Hematopoietic multipotent progenitor cell (in vitro differentiated cells): ENCODE data around the gene EPB41L5. TPM values are rescaled to one million over a fixed set of nuclear protein-coding genes. Genes with fewer than 3 reads are reported as not detected.
"Not testable (repeated sequence)": the region's sequence is repeated elsewhere in the genome, so short reads cannot be mapped to it uniquely, and the experiment has no call there.

Experiments
- DNase-seq, 3 donors: peaks; one replicate each; pipeline ENCODE4 v3.0.0-alpha.2; 2011 to 2015; ENCODE audit warnings: low read depth in 2 of 3, low spot score in 2 of 3
- total RNA-seq: library from RNA; depleted of rRNA; stranded (reverse); fragments of >200 nt; gene quantifications from one replicate; pipeline ENCODE4 v1.2.3, GENCODE V29; 2012

Gene EPB41L5
- 2.2 TPM for total RNA-seq

DNA sequence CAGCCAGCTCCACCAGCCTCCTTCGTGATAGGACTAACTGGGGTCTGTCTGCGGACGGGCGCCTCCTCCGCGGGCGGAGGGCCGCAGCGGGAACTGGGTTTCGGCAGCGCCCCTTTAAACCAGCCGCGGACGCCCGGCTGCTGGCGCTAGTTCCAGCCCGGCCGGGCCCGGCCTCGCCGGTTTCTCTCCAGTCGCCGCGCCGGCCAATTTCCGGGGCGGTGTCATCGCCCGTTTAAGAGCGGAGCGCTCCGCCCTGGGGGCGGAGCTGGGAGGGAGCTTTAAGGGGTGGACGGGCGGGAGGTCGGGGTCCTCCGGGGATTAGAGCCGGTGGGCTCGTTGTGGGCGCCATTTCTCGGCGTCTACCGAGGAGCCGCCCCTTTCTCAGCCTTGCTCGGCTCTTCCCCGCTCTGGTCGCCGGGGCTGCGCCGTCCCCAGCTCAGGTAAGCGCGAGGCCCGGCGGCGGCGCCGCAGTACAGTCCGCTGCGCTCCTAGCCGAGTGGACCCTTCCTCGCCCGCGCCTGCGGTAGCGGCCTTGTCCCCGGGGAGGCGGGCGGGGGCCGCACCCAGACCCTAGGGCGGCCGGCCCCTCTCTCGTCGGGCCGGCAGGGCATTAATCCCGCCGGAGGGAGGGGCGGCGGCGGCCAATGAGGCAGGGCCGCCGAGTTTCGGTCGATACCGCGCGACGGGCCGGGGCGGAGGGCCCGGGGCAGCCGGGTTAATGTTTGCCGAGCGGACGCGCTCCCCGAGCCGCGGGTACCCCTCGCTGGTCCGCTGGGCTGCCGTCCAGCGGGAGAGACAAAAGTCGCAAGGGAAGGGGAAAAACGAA lies at the start of gene EPB41L5:
TSS of gene EPB41L5 (plus strand) at position 307 of the 826 bp plus-strand sequence. CDS start 6,008 bp downstream, outside the sequence.
- peak; percentile 51 to 83 (median 79) for DNase-seq

DNA sequence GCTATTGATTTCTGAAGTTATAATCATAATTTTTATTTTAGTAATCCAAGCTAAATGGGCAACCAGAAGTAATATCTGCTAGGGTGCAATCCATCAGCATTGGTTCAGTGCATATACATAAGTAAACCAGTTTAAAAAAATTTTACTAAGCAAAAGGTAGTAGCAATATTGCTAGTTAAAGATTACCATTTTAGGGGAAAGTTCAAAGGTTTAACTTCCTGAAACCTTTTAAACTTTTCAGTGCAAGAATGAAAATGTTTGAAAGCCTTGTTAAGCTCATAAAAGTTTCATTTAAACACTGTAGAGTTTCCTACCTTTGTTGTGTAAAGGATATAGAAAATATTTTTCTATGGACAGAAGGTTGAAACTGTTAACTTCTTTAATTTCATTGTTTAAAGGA lies 31.0 kb upstream of the EPB41L5 start:
- no peak for DNase-seq

DNA sequence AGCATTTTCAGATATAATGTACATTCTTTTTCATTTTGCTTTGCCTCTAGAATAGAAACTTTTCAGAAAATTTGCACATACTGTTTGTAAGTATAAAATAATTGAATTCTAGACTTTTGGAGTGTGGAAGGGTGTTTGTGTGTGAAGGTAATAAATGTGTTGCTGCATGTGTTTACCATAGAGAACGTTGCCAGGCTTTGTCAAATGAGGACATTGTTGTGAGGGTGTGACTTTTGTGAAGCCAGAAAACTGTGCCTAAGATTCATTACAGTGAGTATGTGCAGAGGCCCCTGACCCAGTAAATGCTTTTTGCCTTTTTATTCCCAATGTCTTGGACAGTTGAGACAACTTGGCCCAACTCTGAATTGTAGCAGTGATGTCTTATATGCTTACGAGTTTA lies 30.4 kb upstream of the EPB41L5 start:
- DNase-seq = no peak

DNA sequence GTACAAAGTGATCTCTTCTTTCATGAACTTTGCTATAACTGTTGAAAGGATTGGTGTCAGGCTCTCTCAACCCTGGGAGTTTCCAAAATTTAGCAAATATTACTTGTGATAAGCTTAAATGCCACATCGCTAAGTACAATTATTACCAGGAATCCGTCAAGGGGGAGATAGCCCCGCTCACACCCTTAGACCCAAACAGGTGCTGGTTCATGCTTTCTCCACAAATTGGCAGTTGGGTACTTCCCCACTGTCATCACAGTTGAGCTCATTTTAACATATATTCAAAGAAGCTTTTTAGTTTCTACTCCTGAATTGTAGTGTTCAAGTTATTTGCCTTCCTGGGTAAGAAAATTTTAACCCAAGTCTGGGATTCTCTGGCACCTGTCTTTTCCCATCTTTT lies 29.8 kb upstream of the EPB41L5 start:
- DNase-seq = no peak

DNA sequence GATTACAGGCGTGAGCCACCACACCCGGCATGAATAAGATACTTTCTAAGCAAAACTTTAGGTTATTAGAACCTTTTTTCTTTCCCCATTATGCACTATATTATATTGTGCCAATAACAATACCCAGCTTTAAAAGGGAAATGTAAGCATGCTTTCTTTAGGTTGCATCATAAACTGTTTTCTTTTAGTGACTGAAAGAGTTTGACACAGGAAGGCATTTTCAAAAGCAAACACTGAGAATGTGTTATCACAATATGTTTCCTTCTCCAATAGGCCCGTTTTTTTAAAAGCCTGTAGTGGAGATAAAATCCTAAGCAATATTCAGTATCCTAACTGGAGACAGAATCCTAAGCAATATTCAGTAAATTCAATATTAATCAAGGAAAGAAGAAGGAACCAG lies 16.7 kb upstream of the EPB41L5 start:
- no peak for DNase-seq

DNA sequence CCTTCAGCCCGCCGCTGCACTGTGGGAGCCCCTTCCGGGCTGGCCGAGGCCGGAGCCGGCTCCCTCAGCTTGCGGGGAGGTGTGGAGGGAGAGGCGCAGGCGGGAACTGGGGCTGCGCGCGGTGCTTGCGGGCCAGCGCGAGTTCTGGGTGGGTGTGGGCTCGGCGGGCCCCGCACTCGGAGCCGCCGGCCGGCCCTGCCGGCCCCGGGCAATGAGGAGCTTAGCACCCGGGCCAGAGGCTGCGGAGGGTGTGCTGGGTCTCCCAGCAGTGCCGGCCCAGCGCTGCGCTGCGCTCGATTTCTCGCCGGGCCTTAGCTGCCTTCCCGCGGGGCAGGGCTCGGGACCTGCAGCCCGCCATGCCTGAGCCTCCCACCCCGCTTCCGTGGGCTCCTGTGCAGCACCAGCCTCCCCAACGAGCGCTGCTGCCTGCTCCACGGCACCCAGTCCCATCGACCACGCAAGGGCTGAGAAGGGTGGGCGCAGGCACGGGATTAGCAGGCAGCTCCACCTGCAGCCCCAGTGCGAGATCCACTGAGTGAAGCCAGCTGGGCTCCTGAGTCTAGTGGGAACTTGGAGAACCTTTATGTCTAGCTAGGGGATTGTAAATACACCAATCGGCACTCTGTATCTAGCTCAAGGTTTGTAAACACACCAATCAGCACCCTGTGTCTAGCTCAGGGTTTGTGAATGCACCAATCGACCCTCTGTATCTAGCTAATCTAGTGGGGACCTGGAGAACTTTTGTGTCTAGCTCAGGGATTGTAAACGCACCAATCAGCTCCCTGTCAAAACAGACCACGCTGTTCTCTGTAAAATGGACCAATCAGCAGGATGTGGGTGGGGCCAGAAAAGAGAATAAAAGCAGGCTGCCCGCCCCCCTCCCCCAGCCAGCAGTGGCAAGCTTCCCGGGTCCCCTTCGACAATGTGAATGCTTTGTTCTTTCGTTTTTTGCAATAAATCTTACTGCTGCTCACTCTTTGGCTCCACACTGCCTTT lies 15.7 kb upstream of the EPB41L5 start:
- not testable (repeated sequence) for DNase-seq

DNA sequence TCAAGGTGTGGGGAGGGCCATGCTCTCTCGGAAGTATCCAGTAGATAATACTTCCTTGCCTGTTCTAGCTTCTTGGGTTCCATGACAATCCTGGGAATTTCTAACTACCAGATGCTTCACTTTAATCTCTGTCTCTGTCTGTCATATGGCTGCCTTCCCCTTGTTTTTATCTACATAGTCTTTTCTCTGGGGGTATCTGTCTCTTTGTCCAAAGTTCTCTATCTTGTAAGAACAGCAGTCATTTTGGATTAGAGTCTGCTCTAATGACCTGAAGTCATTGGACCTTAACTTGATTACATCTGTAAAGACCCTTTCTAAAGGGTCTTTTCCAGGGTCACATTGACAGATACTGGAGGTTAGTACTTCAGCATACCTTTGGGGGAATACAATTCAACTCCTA lies 11.4 kb upstream of the EPB41L5 start:
- DNase-seq = no peak

DNA sequence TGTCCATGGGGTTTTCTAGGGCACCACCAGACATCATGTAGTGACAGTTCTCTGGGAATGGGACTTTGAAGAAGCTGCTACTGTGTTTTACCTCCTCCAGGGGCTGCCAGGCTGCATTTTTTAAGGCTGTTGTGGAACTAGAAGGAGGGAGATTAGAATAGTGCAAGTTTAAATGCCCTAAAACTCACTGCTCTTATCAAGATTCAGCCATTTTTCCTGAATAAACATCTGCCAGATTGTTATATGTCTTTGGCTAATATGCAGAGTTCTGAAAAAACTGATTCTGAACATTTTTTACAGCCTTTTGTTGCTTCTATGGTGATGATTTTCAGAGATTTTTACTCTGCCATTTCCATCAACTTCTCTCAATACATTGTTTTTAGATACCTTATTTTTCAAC lies 8.6 kb upstream of the EPB41L5 start:
- DNase-seq = no peak

DNA sequence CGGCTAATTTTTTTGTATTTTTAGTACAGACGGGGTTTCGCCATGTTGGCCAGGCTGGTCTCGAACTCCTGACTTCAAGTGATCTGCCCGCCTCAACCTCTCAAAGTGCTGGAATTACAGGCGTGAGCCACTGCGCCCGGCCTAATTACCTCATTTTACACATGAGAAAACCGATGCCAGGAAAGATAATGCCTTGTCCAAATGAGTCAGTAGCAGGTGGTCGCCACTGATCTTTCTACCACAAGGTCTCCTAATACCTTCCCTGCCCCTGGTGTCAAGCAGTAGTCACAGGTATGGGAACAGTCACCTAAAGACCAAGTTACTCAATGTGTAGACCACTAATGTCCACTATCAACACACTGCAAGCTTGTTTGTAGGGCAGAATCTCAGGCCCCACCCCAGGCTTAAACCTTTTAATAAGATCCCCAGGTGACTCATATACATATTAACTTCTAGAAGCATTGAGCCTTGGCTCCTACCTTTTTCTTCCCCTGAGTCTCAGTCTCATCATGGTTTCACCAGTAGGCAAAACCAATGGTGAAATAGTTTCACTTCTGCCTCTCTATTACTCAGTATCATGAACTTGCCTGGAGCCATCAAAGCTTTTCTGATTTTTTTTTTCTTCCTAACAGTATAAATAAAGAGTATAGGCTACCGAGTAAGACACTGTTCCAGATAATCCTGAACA lies 6.9 kb upstream of the EPB41L5 start:
- DNase-seq = no peak

DNA sequence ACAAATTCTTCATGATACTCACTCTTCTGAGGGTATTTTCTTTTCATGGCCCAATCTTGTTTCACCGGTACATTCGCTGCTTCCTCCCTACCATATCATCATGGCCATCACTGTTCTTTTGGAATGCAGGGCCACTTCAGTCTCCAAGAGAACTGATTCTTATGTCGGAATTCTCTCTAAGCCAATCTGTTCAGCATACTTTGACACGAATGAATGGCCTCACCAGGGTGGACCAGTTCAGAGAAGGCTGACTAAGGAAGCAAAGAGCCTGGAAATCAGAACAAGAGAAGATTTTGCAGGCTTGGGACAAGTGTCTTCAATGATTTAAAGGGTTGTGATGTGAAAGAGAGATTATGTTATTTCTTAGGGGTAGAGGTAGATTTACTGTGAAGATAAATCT lies 5.0 kb upstream of the EPB41L5 start:
- no peak for DNase-seq

DNA sequence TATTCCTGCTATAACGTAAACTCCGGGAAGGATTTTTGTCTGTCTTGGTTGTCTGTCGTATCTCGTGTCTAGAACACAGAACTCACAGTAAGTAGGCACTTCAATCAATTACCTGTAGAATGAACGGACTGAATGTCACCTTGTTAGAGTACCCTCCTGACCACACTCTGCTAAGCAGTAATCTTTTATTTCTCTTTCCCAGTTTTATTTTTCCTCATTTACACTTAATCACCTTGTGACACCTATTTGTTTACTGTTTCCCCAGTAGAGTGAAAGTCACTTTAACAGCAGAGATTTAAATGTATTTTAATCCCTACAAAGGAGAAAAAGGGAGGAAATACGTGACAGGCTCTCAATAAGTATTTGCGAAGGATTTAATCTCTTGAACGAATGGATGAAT lies 514 bp upstream of the EPB41L5 start:
- DNase-seq = no peak

DNA sequence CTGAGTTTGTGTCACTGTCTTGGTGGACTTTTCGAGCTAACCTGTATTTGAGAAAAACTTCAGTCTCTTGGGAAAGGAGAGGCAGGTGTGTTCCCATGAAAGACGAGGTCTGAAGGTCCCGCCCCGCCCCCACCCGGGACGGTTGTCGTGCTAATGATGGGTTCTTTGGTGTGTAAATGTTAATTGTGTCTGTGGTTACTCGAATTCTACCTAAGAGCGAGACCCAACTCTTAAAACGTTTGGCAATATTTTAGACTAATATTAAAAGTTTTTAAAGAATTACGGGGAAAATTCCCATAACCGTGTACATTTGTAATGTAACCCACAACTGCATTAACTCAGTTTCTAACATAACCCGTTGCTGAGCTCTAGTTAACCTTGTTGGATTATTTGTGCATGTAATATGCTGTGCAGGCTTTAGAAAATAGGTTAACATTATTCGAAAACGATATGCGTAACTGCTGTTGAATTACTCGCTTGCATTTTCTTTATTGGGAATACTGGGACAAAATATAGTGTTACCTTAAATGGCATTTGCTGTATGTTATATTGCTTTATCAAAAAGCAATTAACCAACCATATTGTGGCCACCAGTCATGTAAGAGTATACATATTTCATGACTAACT lies 833 bp downstream of the EPB41L5 start:
- DNase-seq = no peak

DNA sequence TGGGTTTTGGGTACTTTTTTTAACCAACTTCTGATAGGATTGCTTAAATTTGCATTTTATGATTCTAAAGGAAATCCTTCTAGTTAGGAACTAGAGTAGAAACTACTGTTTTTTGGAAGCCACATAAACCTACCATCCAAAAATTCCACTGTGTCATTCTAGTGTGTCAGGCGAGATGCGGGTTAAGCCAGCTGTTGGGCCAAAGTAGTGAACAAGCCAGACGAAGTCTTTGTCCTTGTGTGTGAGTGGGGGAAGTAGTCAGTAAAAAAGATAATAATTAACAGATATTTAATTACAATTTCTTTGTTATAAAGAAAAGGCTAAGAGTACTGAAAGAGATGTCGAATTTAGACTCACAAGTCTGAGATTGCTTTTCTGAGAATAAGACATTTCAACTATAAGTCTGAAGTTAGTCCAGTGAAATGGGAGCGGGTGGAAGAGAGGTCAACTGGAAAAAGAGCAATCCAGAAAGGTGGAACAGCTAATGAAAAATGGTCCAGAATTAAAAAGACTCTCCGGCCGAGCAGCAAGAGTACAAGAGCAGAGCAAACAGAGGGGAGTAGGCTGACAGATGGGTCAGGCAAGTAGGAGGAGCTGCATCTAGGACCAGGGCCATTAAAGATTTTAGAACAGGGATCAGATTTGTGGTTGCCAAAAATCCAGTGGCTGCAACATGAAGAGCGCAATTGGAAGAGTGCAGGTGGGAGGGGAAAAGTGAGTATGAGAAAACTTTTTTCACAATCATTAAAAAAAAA lies 1.5 kb downstream of the EPB41L5 start:
- DNase-seq = no peak

DNA sequence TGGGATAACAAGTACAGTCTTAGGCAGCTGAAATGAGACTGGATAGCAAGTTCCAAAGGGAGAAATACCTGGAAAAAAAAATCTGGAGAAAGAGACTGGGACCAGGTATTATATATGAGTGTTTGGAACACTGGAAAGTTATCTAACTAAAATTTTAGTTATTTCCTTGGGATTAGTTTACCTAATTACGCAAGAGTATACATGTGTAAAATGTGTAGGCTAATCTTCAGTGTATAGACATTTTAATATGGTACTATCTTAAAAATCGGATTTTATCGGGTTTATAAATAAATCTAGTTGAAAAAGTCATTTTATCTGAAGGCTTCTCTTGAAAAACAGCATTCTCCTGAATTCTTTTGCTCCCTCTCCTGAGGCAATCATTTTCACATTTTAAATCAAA lies 3.9 kb downstream of the EPB41L5 start:
- DNase-seq = no peak

DNA sequence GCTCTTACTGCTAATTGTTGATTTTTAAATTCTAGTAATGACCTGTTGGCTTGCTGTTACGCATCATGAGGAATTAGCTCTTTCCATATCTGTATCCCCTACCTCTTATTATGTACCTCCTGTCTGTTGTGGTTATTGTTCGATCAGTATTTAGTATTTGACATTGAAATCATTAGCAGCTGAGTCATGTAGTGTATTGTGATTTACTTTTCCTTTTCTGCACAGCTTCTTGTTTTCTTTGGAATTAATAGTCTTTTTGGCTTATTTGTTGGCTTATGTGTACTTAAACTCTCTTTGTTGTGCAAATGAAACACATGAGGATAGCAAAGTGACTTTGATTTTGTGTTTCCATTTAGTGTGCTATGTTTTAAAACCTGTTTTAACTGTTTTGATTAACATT lies 4.3 kb downstream of the EPB41L5 start:
- DNase-seq = no peak

DNA sequence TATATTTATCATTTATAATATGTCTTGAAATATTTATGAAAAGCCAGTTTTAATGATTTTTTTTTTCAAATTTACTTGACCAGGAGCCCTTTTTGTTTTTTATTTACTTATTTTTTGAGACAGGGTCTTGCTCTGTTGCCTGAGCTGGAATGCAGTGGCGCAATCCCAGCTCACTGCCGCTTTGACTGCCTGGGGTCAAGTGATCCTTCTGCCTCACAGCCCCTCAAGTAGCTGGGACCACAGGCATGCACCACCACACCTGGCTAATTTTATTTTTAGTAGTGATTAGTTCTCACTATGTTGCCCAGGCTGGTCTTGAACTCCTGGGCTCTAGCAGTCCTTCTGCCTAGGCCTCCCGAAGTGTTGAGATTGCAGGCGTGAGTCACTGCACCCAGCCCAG lies 5.7 kb downstream of the EPB41L5 start:
- DNase-seq = no peak

DNA sequence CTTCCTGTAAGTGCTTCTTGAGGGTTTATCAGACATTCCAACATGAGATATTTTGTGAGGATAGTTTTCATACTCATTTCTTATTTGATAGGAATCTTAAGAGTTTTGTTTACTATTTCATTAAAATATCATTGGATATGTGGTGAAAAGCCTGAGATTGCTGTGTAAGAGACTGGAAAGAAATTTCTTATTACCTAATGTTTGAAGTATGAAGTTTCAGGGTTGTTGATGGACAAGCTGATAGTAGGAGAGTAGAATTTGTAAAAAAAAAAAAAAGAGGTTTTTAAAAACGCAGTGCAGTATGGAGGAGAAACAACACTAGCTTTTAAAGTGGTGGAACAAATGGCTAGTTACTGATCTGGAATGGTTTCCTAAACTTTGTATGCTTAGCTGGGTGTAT lies 7.7 kb downstream of the EPB41L5 start:
- DNase-seq = no peak

DNA sequence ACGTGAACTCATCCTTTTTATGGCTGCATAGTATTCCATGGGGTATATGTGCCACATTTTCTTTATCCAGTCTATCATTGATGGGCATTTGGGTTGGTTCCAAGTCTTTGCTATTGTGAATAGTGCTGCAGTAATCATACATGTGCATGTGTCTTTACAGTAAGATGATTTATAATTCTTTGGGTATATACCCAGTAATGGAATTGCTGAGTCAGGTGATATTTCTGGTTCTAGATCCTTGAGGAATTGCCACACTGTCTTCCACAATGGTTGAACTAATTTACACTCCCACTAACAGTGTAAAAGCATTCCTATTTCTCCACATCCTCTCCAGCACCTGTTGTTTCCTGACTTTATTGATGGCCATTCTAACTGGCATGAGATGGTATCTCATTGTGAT lies 9.6 kb downstream of the EPB41L5 start:
- DNase-seq = not testable (repeated sequence)

DNA sequence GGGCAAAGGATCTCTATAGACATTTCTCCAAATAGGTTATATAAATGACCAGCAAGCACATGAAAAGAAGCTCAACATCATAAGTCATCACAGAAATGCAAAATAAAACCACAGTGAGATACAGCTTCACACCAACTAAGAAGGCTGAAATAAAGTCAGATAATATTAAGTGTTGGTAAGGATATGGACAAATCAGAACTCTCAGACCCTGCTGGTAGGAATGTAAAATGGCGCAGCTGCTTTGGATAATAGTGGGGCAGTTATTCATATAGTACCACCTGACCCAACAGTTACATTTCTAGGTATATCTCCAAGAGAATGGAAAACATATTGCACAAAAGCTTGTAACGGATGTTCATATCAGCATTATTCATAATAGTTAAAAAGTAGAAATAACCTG lies 14.0 kb downstream of the EPB41L5 start:
- DNase-seq = no peak

DNA sequence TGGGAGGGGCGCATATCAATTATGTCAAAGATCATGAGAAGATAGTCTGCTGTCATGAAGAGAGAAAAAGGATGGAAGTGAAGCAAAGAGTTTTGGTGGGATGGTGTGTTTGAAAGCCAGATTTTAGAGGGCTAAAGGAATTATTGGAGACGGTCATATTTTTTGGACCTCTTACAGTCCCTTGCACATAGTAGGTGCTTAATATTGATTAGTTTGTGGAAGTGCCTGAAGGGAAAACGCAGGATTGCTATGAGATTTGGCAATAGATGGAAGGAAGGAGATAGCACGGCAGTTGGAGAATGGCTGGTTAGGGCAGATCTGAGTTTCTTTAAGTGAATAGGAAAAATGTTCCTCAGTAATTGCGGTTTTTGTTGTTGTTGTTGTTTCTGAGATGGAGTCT lies 15.9 kb downstream of the EPB41L5 start:
- no peak for DNase-seq
